Measurements from ENCODE around the gene DMRT2. TPM values are rescaled to one million over a fixed set of nuclear protein-coding genes. Genes with fewer than 3 reads are reported as not detected.

Gene DMRT2
- total RNA-seq, 1 donor from 2014 or later, result not detected

- no peak for ATAC-seq
- intact Hi-C loops (cut with DNase I), result loop anchor here (2.0 kb wide), 1 partner anchor 13 kb away; no protein-coding TSS in a partner anchor
- no peak for DNase-seq (ENCODE audit: missing footprints)
These were observed 23.3 kb downstream of the DMRT2 start for GRCh38 chr9:1073497-1073896.

DNA sequence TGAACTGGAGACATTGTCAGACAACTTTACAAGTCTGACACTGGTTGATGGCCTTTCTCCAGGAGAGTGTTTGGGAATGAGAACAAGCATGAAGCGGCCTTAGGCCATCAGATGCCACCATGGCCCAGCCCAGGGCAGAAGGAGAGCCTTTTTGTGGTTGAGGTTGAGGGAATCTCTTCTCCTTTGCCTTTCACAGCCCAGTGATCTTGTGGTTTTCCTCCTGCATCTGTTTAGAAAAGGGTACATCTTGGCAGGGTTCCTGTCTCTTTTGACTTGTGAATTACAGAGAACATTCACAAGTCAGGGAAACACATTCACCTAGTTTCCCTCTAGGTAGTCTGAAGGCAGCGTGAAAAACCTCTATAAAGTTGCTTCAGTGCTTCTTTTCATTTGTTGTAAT lies 27.5 kb downstream of the DMRT2 start:
- no peak for ATAC-seq
- intact Hi-C loops (cut with DNase I), result no loop called here
- no peak for DNase-seq (ENCODE audit: missing footprints)

- peak; percentile 62 for ATAC-seq
- no peak for DNase-seq (ENCODE audit: missing footprints)
- intact Hi-C loops (cut with DNase I), result no loop called here
These were observed 33.3 kb downstream of the DMRT2 start for GRCh38 chr9:1083325-1083913.

DNA sequence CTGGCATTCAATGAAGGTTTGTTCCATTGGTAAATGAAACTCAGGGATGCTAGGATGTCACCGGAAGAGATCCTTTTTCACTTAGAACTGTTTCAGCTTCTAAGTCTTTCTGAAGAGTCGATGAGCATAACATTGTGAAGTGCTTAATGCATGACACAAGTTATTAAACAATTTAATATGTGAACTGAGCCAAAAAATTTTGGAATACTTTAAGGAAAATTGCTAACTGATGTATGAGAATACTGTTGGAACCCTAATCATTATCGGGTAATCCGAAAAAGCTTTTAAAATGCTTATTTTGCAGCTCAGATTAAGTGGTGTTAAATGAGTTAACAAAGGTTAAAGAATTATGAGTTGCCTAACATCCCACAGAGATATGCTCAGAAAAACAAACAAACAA lies 34.9 kb downstream of the DMRT2 start:
- no peak for DNase-seq (ENCODE audit: missing footprints)
- no peak for ATAC-seq
- intact Hi-C loops (cut with DNase I), result no loop called here

- intact Hi-C loops (cut with DNase I), result loop anchor here (2.0 kb wide), 1 partner anchor 14 kb away; no protein-coding TSS in a partner anchor
- ATAC-seq, result no peak
- DNase-seq (ENCODE audit: missing footprints), result no peak
These were observed 36.4 kb downstream of the DMRT2 start for GRCh38 chr9:1086517-1086916.

DNA sequence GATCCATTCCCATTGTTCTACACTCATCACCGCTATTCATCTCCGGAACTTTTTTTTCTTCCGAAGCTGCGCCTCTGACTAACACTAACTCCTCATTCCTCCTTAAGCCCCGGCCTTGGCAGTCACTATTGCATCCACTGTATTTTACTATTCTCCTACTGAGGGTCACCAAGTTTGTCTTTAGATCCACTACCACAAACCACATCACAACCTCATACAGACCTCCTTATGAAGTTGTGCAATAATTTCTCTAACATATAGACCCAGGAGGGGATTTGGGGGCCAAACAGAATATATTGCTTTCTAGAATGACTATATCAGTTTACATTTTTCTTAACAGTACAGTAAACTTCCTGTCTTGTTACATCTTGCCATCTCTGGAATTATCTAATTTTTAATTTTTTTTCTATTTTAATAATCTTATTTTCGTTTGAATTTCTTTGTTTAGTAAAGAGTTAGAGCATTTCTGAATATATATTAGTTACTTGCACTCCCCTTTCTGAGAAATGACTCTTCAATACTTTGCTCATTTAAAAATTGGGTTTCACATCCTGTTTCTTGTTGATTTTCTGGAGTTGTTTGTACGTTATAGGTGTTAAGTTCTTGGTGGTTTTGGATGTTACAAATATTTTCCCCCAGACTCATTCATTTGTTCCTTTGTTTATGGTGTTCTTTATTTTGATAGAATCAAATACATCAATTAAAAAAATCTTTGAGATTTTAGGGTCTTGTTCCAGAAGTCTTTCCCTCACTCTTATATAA lies 37.1 kb downstream of the DMRT2 start:
- no peak for ATAC-seq
- no peak for DNase-seq (ENCODE audit: missing footprints)
- intact Hi-C loops (cut with DNase I), result loop anchor here (2.0 kb wide), 1 partner anchor 14 kb away; no protein-coding TSS in a partner anchor

DNA sequence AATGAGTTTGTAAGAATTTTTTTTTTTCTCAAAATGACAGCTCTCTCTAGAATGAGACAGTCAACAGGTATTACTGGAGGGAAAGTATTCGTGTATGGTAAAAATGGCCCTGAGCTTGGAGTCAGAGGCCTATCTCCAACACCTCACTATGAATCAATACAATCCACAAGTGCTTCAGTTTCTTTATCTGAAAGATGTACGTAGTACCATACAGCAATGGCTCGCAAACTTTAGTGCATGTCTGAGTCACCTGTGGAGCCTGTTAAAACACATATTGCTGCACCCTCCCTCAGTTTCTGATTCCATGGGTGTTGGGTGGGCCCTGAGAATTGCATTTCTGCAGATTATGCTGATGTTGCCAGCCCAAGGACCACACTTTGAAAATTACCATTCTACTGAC lies 44.6 kb downstream of the DMRT2 start:
- DNase-seq (ENCODE audit: missing footprints), result no peak
- no peak for ATAC-seq
- intact Hi-C loops (cut with DNase I), result no loop called here

GRCh38 chr9:1096155-1096964 lies 46.2 kb downstream of the DMRT2 start:
- intact Hi-C loops (cut with DNase I), result no loop called here
- ATAC-seq (no peak), DNase-seq (ENCODE audit: missing footprints) (no peak)

- ATAC-seq (no peak), DNase-seq (ENCODE audit: missing footprints) (no peak)
- intact Hi-C loops (cut with DNase I), result no loop called here
These were observed 48.4 kb downstream of the DMRT2 start for GRCh38 chr9:1098551-1098950.

DNA sequence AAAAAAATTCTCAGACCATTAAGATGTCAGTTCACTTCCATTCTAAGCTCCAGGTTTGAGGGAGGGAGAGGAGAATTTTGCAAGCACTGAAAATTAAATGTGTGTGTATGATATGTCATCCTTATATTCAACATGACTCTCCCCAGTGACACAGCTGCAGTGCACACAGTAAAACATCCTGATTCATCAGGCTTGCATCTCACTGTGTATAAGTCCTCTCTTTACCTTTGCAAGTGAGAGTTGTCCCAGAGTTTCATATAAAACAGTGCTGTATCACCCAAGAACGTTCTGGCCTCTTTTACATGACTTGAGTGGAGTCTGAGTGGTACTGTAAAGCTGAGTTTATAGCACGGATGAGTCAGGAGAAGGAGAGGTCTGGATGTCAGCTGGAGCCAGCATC lies 50.0 kb downstream of the DMRT2 start:
- ATAC-seq, result no peak
- intact Hi-C loops (cut with DNase I), result loop anchor here (2.0 to 5.0 kb wide), 3 partner anchors 102 to 329 kb away; no protein-coding TSS in a partner anchor
- no peak for DNase-seq (ENCODE audit: missing footprints)

- peak; percentile 67 for DNase-seq (ENCODE audit: missing footprints)
- intact Hi-C loops (cut with DNase I), result loop anchor here (2.0 to 5.0 kb wide), 3 partner anchors 101 to 328 kb away; no protein-coding TSS in a partner anchor
- peak; percentile 84 for ATAC-seq
These were observed 50.8 kb downstream of the DMRT2 start for GRCh38 chr9:1100945-1101344.

GRCh38 chr9:1101846-1102641 lies 51.9 kb downstream of the DMRT2 start:
- DNase-seq (ENCODE audit: missing footprints), result no peak
- intact Hi-C loops (cut with DNase I), result loop anchor here (2.0 to 5.0 kb wide), 3 partner anchors 100 to 327 kb away; no protein-coding TSS in a partner anchor
- no peak for ATAC-seq

- DNase-seq (ENCODE audit: missing footprints) (no peak), ATAC-seq (no peak)
- intact Hi-C loops (cut with DNase I), result loop anchor here (5.0 kb wide), 1 partner anchor 100 kb away; no protein-coding TSS in a partner anchor
These were observed 52.4 kb downstream of the DMRT2 start for GRCh38 chr9:1102642-1102970.

Other genes starting within 250 kb of the DMRT2 start
- not detected for gene DMRT1, start 208.7 kb upstream of the DMRT2 start, total RNA-seq
- not detected for gene DMRT3, start 73.7 kb upstream of the DMRT2 start, total RNA-seq

All from Right ventricle myocardium inferior (tissue), 1 donor.